HepG2 (cell line): ENCODE measurements around the gene TTC28. TPM values are rescaled to one million over a fixed set of nuclear protein-coding genes. Genes with fewer than 3 reads are reported as not detected.
"Not testable (repeated sequence)": the region's sequence is repeated elsewhere in the genome, so short reads cannot be mapped to it uniquely, and the experiment has no call there.

Experiments used
- ATAC-seq: fragments of 200-7000 bp; cut with Tn5 transposase; 3 replicates; pipeline ENCODE4 v1.9.1; 2020; ENCODE audit warnings: mild to moderate bottlenecking, moderate library complexity
- BruUV-seq: library from RNA; stranded (reverse); fragments of 400-500 nt; replicated peaks from 2 replicates; lab custom pipeline; 2021; lab: Mats Ljungman, UMichigan
- CTCF ChIA-PET: fragments of 300-600 bp; formaldehyde crosslinking; extraction: SDS; loops from one replicate; lab custom pipeline; 2021; ENCODE audit warnings: low total read pairs, inconsistent platforms, low intra/inter-chr PET ratio; lab: Yijun Ruan, JAX
- POLR2A ChIA-PET: fragments of 350-600 bp; sonication (Branson Sonifier 250); formaldehyde crosslinking; loops from one replicate; lab custom pipeline; 2020; ENCODE audit warnings: antibody characterized with exemption, inconsistent platforms; lab: Yijun Ruan, JAX
- DNase-seq: peaks from one replicate; pipeline ENCODE4 v3.0.0-alpha.2; 2015; ENCODE audit warnings: low spot score
- FAIRE-seq: peaks from 3 replicates; lab custom pipeline; 2011; peaks lifted over from hg19 to GRCh38; lab: Jason Lieb, UNC
- H2AFZ ChIP-seq: one replicate; pipeline ENCODE4 v1.6.1; 2011; ENCODE audit warnings: low read length, inconsistent platforms
- H3K27ac ChIP-seq: fragments of 300-600 bp; 3 replicates; pipeline ENCODE4 v1.8.0; 2011; ENCODE audit warnings: mixed run types, mild to moderate bottlenecking, mixed read lengths, low read length, inconsistent platforms; ENCODE audit not compliant: insufficient read depth; ENCODE audit errors: extremely low read length
- H3K27me3 ChIP-seq, 2 experiments: fragments of 200-600 bp in 1 of 2; 2 replicates in 1 of 2; 3 replicates in 1 of 2; pipeline versions ENCODE4 v1.6.0 to v1.8.0; 2011; ENCODE audit warnings: low read length in 2 of 2, mild to moderate bottlenecking in 2 of 2, moderate library complexity in 2 of 2, inconsistent platforms in 1 of 2; ENCODE audit not compliant: insufficient read depth in 2 of 2, control insufficient read depth in 1 of 2
- H3K36me3 ChIP-seq, 2 experiments: fragments of 200-600 bp in 1 of 2; replicated peaks in 1 of 2; 2 replicates in 1 of 2; 3 replicates in 1 of 2; pipeline versions ENCODE4 v1.5.1 to v1.8.0; 2011; ENCODE audit warnings: low read length in 2 of 2, inconsistent platforms in 1 of 2; ENCODE audit not compliant: insufficient read depth in 2 of 2, control insufficient read depth in 1 of 2
- H3K4me1 ChIP-seq: 2 replicates; pipeline ENCODE4 v1.5.1; 2012; ENCODE audit warnings: low read length, inconsistent platforms; ENCODE audit not compliant: insufficient read depth
- H3K4me2 ChIP-seq: 2 replicates; pipeline ENCODE4 v1.6.0; 2011; ENCODE audit warnings: low read depth, low read length, inconsistent platforms
- H3K4me3 ChIP-seq, 3 experiments: fragments of 200-600 bp in 1 of 3; sonication (generic), shearing (Covaris generic) in 1 of 3; replicated peaks in 1 of 3; 2 replicates each; pipeline ENCODE4 v1.5.1; 2011 to 2016; ENCODE audit warnings: low read length in 3 of 3, inconsistent platforms in 2 of 3, low read depth in 2 of 3, mild to moderate bottlenecking in 2 of 3, control low read depth in 1 of 3, mixed read lengths in 1 of 3; ENCODE audit not compliant: insufficient read depth in 1 of 3
- H3K79me2 ChIP-seq: one replicate; pipeline ENCODE4 v1.6.1; 2011; ENCODE audit warnings: low read length, inconsistent platforms; ENCODE audit not compliant: insufficient read depth
- H3K9ac ChIP-seq: 2 replicates; pipeline ENCODE4 v1.6.0; 2011; ENCODE audit warnings: mild to moderate bottlenecking, low read depth, low read length, inconsistent platforms; ENCODE audit not compliant: insufficient read depth
- H3K9me3 ChIP-seq: 2 replicates; pipeline ENCODE4 v1.5.1; 2012; ENCODE audit warnings: mild to moderate bottlenecking, low read length
- H4K20me1 ChIP-seq: 2 replicates; pipeline ENCODE4 v1.6.0; 2011; ENCODE audit warnings: inconsistent platforms, mild to moderate bottlenecking, low read length, moderate library complexity; ENCODE audit not compliant: insufficient read depth
- KAT2B ChIP-seq: fragments of 150-350 bp; IDR thresholded peaks from 2 replicates; pipeline ENCODE4 v1.6.1; 2014; ENCODE audit warnings: low read depth, low read length, borderline replicate concordance
- MIER2 ChIP-seq: IDR thresholded peaks from 2 replicates; pipeline ENCODE4 v1.6.1; 2016; ENCODE audit warnings: missing biosample characterization, missing genetic modification reagents
- MLLT10 ChIP-seq: sonication (generic); formaldehyde crosslinking; IDR thresholded peaks from 2 replicates; pipeline ENCODE4 v1.4.0; 2020; ENCODE audit warnings: missing genetic modification reagents
- ZBTB7B ChIP-seq: sonication (generic); formaldehyde crosslinking; IDR thresholded peaks from 2 replicates; pipeline ENCODE4 v1.4.0; 2020; ENCODE audit warnings: missing genetic modification reagents
- ZMYM3 ChIP-seq: sonication (generic); formaldehyde crosslinking; IDR thresholded peaks from 2 replicates; pipeline ENCODE4 v1.5.1; 2020; ENCODE audit warnings: mild to moderate bottlenecking, missing genetic modification reagents
- ZNF160 ChIP-seq: sonication (generic); formaldehyde crosslinking; IDR thresholded peaks from 2 replicates; pipeline ENCODE4 v1.8.0; 2022; ENCODE audit warnings: mild to moderate bottlenecking, inconsistent platforms, missing genetic modification reagents
- ZNF292 ChIP-seq: sonication (generic); formaldehyde crosslinking; IDR thresholded peaks from 2 replicates; pipeline ENCODE4 v1.8.1; 2022; ENCODE audit warnings: mild to moderate bottlenecking, low read depth, missing genetic modification reagents, borderline replicate concordance
- WGBS: methylation state at CpG from one replicate; pipeline ENCODE4 v1.1.6; 2017; ENCODE audit warnings: low lambda C conversion rate; 5-methylcytosine and 5-hydroxymethylcytosine counted together
- in situ Hi-C: cut with HindIII; loops from 2 replicates; pipeline ENCODE4 v1.10.0; 2017; ENCODE audit warnings: low pct_unique_long_range_greater_than_20kb; ENCODE audit not compliant: extremely low pct_ligation_motif_present
- intact Hi-C: fragments of 100-400 bp; cut with micrococcal nuclease; formaldehyde crosslinking; loops from one replicate; pipeline ENCODE4 v1.10.0; 2022; ENCODE audit not compliant: unreplicated experiment
- polyA plus RNA-seq, 8 experiments: library from polyadenylated mRNA; depleted of rRNA in 3 of 8; stranded (reverse) in 7 of 8; unstranded in 1 of 8; fragments of >200 nt; fragmentation: Illumina TruSeq in 4 of 8; extraction: Trizol in 4 of 8; gene quantifications; 2 replicates each; pipeline versions ENCODE4 v1.2.1 to v1.2.3, GENCODE V29; 2011 to 2016; ENCODE audit warnings: low read depth in 4 of 8, missing spikeins in 1 of 8, mixed read lengths in 1 of 8; ENCODE audit not compliant: insufficient read depth in 1 of 8
- total RNA-seq, 5 experiments: library from RNA; depleted of rRNA; stranded (reverse); fragments of >200 nt; fragmentation: Illumina TruSeq; extraction: Trizol; gene quantifications; 2 replicates each; pipeline ENCODE4 v1.2.3, GENCODE V29; 2016; ENCODE audit warnings: low read depth in 1 of 5
- TF ChIP-seq, protein P1 (sequence below): sonication (generic); formaldehyde crosslinking; IDR thresholded peaks from 2 replicates; pipeline ENCODE4 v1.4.0; 2020; ENCODE audit warnings: missing genetic modification reagents
- TF ChIP-seq, protein P2 (sequence below): sonication (generic); formaldehyde crosslinking; IDR thresholded peaks from 2 replicates; pipeline ENCODE4 v1.4.0; 2020; ENCODE audit warnings: missing genetic modification reagents, borderline replicate concordance

TTC28 gene
- total and polyA plus RNA-seq, 2 of the 13 experiments (the other 11 are each of a cell fraction or from before 2014, with no cell fraction given), result 4.2 to 13.1 TPM

DNA sequence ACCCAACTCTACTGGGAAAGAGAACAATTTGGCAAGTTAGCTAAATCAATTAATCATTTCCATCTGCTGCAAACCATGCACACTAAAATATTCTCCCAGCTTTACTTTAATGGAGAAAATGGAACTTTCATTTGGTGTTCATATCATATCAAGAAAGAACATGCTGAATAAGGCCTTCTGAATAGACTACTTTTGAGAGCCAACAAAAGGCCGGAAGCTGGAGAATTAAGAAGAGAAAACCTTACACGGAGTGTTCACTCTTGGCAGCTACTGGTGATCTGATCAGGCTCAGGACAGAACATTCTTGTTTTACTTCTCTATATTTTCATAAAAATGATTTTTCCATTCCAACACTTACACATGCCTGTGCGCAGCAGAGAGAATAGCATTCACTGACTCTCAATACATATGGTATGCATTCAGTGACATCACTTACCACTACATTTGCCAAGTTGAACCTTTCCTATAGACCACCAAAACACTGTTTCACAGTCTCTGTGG is 165.3 kb downstream of the TTC28 start (continued):
- TF ChIP-seq MIER2 (CRISPR knock-in tag) (no peak), ZNF160 (CRISPR knock-in tag) (no peak)
- TF ChIP-seq, protein P1, sequence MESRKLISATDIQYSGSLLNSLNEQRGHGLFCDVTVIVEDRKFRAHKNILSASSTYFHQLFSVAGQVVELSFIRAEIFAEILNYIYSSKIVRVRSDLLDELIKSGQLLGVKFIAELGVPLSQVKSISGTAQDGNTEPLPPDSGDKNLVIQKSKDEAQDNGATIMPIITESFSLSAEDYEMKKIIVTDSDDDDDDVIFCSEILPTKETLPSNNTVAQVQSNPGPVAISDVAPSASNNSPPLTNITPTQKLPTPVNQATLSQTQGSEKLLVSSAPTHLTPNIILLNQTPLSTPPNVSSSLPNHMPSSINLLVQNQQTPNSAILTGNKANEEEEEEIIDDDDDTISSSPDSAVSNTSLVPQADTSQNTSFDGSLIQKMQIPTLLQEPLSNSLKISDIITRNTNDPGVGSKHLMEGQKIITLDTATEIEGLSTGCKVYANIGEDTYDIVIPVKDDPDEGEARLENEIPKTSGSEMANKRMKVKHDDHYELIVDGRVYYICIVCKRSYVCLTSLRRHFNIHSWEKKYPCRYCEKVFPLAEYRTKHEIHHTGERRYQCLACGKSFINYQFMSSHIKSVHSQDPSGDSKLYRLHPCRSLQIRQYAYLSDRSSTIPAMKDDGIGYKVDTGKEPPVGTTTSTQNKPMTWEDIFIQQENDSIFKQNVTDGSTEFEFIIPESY (CRISPR knock-in tag), result no peak

GRCh38 chr22:28512387-28512786 is 167.3 kb downstream of the TTC28 start:
- CTCF ChIA-PET, result not testable (repeated sequence)

DNA sequence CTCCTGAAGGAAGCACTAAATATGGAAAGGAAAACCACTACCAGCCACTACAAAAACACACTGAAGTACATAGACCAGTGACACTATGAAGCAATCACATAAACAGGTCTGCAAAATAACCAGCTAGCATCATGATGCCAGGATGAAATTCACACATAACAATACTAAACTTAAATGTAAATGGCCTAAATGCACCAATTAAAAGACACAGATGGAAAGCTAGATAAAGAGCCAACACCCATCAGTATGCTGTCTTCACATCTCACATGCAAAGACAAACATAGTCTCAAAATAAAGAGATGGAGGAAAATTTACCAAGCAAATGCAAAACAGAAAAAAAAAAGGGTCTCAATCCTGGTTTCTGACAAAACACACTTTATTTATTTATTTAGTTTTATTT is 171.7 kb downstream of the TTC28 start:
- CTCF ChIA-PET, result no interaction called here
- POLR2A ChIA-PET, result no interaction called here

More at GRCh38 chr22:28512387-28512786, 167.3 kb downstream of the TTC28 start:
- H3K4me1 ChIP-seq, H3K27ac ChIP-seq, intact Hi-C loops, H3K27me3 ChIP-seq, DNase-seq, in situ Hi-C loops, H3K79me2 ChIP-seq, ATAC-seq, H3K9me3 ChIP-seq, H3K4me2 ChIP-seq, BruUV-seq, POLR2A ChIA-PET, H2AFZ ChIP-seq, H3K9ac ChIP-seq, FAIRE-seq, H4K20me1 ChIP-seq, H3K4me3 ChIP-seq, H3K36me3 ChIP-seq: not testable (repeated sequence)
- WGBS, result 98% methylated on average over 2 of the region's 2 CpGs

More for the DNA sequence above, 171.7 kb downstream of the TTC28 start:
- H2AFZ ChIP-seq, result no peak overlapping the region
- no peak overlapping the region for H3K27ac ChIP-seq
- no peak overlapping the region for H3K9ac ChIP-seq
- H3K9me3 ChIP-seq, result no peaks in the 10 kb centered on the region
- H3K36me3 ChIP-seq, result no peaks in the 10 kb centered on the region; a peak in 1 of 5 replicates
- ATAC-seq (no peak), DNase-seq (no peak), FAIRE-seq (no peak)
- H3K27me3 ChIP-seq, result no peaks in the 10 kb centered on the region
- intact Hi-C loops (no loop called here), in situ Hi-C loops (no loop called here)
- no peaks in the 10 kb centered on the region for H3K79me2 ChIP-seq
- H3K4me1 ChIP-seq, result no peaks in the 10 kb centered on the region
- TF ChIP-seq ZMYM3 (no peak), ZNF292 (CRISPR knock-in tag) (no peak), KAT2B (no peak), ZBTB7B (CRISPR knock-in tag) (no peak), MLLT10 (CRISPR knock-in tag) (no peak)
- TF ChIP-seq, protein P2, sequence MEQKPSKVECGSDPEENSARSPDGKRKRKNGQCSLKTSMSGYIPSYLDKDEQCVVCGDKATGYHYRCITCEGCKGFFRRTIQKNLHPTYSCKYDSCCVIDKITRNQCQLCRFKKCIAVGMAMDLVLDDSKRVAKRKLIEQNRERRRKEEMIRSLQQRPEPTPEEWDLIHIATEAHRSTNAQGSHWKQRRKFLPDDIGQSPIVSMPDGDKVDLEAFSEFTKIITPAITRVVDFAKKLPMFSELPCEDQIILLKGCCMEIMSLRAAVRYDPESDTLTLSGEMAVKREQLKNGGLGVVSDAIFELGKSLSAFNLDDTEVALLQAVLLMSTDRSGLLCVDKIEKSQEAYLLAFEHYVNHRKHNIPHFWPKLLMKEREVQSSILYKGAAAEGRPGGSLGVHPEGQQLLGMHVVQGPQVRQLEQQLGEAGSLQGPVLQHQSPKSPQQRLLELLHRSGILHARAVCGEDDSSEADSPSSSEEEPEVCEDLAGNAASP, result no peak
- no peak overlapping the region for H3K4me3 ChIP-seq
- no TSS peak for BruUV-seq
- H4K20me1 ChIP-seq, result no peaks in the 10 kb centered on the region
- no peak overlapping the region for H3K4me2 ChIP-seq
